Omental fat pad (tissue), 4 donors: ENCODE data around the gene SAT1. TPM values are rescaled to one million over a fixed set of nuclear protein-coding genes. Genes with fewer than 3 reads are reported as not detected.
A peak's percentile ranks its signal among the peaks of the same experiment; 100 is the strongest.

Experiments
- ATAC-seq: fragments of 150-250 bp; one replicate; pipeline ENCODE4 v1.9.1; 2016; ENCODE audit warnings: mild to moderate bottlenecking, moderate library complexity; ENCODE audit not compliant: low FRiP score
- DNase-seq: peaks from one replicate; pipeline ENCODE4 v3.0.0-alpha.2; 2019; ENCODE audit warnings: low spot score
- total RNA-seq, 4 donors: library from RNA; depleted of rRNA; stranded (reverse); fragments of >200 nt; gene quantifications; one replicate each; pipeline ENCODE4 v1.1.0, GENCODE V29; 2016
- TF ChIP-seq, protein P1 (sequence below), 3 donors: fragments of 450-650 bp; IDR thresholded peaks; one replicate each; pipeline ENCODE4 v1.5.1; 2016 to 2017; ENCODE audit warnings: antibody characterized with exemption in 3 of 3, mild to moderate bottlenecking in 3 of 3, moderate library complexity in 2 of 3

Gene SAT1
- total RNA-seq, 4 donors from 2014 or later, result 1,071 to 2,815 (median 2,155) TPM

DNA sequence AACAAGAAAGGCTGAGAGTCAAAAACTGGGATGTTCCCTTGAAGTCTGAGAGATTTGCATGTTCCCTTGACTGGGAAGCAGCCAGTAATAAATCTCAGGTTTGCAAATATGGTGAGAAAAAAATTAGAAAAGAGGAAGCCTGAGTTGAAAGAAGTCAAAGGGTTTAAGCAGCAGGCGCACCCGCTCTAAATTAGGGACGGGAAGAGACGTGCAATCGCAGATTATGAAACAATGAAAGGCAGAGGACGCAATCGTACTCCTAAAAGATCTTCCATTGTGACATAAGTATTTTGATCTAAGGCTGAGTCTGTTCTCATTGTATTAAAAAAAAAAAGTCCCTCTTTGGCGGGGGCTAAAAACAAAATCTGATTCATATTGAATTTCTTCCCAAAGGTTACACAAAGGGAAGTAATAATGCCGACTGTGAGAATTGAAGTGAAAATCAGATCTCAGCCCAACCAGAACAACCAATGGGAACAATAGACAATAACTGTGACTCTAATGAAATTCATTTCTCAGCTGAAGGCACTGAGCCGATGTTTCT lies 28.2 kb downstream of the SAT1 start:
- TF ChIP-seq, protein P1, sequence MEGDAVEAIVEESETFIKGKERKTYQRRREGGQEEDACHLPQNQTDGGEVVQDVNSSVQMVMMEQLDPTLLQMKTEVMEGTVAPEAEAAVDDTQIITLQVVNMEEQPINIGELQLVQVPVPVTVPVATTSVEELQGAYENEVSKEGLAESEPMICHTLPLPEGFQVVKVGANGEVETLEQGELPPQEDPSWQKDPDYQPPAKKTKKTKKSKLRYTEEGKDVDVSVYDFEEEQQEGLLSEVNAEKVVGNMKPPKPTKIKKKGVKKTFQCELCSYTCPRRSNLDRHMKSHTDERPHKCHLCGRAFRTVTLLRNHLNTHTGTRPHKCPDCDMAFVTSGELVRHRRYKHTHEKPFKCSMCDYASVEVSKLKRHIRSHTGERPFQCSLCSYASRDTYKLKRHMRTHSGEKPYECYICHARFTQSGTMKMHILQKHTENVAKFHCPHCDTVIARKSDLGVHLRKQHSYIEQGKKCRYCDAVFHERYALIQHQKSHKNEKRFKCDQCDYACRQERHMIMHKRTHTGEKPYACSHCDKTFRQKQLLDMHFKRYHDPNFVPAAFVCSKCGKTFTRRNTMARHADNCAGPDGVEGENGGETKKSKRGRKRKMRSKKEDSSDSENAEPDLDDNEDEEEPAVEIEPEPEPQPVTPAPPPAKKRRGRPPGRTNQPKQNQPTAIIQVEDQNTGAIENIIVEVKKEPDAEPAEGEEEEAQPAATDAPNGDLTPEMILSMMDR (IDR thresholded peaks at IDR 0.05), result no peak
- no peak for DNase-seq
- ATAC-seq, result no peak

DNA sequence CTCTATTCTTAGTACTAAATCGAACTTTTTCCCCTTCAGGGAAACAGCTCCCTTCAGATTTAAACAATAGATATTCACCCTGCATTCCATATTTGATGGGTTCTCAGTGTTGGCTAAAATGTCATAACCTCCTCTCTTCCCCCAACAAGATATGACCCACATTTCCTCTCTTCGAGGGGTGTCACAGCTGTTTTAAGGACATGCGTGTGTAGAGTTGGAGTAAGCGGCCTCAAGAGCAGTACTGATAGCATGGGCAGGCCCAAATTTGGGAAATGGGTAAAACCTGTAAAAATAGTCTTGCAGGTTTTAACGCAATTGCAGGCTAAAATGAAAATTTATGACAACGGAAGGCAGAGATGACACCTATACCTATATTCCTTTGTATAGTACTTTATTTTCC lies 28.7 kb downstream of the SAT1 start:
- TF ChIP-seq, protein P1 (IDR thresholded peaks at IDR 0.05), result no peak
- no peak for DNase-seq
- no peak for ATAC-seq

DNA sequence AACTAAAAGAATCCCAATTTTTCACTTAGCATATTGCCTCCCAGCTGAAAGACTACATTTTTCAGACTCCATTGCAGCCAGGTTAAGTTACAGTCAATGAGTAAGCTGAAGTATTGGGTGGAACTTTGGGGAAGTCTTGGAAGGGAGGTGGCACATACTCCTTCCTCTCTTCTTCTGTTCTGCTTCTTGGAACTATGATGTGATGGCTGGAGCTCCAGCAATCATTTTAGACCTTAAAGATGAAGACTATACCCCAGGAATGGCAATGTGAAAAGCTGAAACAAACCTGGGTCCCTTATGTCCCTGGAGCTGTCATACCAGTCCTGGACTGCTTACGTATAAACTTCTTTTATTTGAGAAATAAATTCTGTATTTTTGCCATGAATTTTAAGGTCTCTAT lies 30.8 kb downstream of the SAT1 start:
- DNase-seq, result no peak
- TF ChIP-seq, protein P1 (IDR thresholded peaks at IDR 0.05), result no peak
- no peak for ATAC-seq

DNA sequence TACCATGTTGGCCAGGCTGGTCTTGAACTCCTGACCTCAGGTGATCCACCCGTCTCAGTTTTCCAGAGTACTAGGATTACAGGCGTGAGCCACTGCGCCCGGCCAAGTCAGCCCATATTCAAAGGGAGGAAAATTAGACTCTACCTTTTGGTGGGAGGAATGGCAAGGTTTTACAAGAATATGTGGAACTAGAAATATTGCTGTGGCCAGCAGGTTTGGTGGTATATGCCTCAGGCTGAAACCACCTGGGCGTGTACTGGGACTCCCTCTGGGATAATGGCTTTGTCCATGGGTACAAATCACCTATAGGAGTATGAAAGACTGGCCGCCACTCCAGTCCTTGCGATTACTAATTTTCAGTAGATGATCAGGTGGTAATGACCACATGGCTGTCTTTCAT lies 32.4 kb downstream of the SAT1 start:
- no peak for DNase-seq
- no peak for ATAC-seq
- TF ChIP-seq, protein P1 (IDR thresholded peaks at IDR 0.05), result no peak

DNA sequence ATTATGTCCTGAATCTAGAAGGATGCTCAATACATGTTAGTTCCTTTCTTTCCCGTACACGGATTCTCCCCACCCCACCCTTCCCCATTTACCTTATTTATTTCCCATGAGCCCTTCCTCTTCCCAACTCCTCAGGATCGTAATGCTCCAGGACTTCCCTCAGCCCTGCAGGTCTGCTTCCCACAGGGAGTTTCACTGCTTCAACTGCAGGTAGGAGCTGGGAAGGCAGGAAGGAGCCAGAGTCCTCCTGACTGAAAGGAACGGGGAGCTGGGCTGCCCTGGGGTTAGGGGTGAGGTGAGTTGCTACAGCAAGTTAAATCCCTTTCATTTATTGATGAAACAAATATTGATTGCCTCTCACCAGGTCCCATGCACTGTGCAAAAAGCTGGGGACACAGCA lies 33.2 kb downstream of the SAT1 start:
- no peak for ATAC-seq
- TF ChIP-seq, protein P1 (IDR thresholded peaks at IDR 0.05), result no peak
- no peak for DNase-seq

DNA sequence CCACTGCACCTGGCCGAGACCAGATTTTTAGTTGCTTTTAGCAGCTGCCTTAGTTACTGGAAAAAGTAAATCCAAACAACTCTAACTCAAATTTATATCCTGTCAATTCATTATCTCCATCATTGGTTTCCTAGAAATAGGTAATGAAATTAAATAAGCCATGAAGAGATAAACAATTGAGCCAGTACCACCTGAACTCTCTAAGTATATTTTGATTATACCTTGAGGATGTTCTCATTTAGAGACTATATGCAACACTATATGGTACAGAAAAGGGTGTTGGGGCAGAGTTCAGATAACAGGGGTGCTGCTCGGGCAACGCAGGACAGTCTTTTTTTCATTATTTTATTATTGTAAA lies 35.0 kb downstream of the SAT1 start:
- DNase-seq, result no peak
- no peak for ATAC-seq
- TF ChIP-seq, protein P1 (IDR thresholded peaks at IDR 0.05), result no peak

DNA sequence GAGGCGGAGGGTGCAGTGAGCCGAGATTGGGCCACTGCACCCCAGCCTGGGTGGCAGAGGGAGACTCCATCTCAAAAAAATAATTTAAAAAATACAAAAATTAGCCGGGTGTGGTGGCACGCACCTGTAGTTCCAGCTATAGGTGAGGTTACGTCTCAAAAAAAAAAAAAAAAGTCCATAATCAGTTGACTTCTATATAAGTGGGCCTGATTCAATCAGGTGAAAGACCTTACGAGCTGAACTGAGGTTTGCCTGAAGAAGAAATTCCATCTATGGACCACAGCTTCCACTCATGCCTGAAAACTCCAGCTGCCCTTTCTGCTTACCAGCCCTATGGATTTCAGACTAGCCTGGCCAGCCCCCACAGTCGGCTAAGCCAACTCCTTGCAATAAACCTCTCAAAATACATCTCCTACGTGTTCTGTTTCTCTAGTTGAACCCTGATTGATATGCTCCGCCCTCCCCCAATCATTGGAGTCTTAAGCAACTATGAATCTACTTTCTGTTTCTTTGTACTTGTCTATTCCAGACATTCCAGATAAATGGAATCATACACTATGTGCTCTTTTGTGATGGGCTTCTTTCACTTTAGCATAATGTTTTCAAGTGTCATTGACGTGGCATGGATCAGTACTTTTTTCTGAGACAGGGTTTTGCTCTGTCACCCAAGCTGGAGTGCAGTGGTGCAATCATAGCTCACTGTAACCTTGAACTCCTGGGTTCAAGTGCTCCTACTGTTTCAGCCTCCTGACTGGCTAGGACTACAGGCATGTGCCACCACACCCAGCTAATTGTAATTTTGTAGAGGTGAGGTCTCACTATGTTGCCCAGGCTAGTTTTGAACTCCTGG lies 36.6 kb downstream of the SAT1 start:
- ATAC-seq (peak; percentile 45), DNase-seq (no peak)

More for the DNA sequence above, 36.6 kb downstream of the SAT1 start:
- TF ChIP-seq, protein P1 (IDR thresholded peaks at IDR 0.05), result no peak
